GM18858 (cell line): ENCODE results near the gene SCNN1A.

Experiments
- ATAC-seq: cut with Tn5 transposase; IDR thresholded peaks from one replicate; pipeline ENCODE4 v1.9.1; 2021; ENCODE audit not compliant: unreplicated experiment

Gene SCNN1A

GRCh38 chr12:6384499-6385436, 9.4 kb upstream of the SCNN1A start:
- no peak for ATAC-seq

GRCh38 chr12:6383572-6384498, 8.5 kb upstream of the SCNN1A start, which contains the start of gene LTBR:
TSS of gene LTBR (plus strand) at chr12:6384162. CDS start at chr12:6384359, 197 bp downstream.
- ATAC-seq, result no peak

- ATAC-seq, result no peak
Measured at GRCh38 chr12:6382982-6383381, 7.6 kb upstream of the SCNN1A start.

- no peak for ATAC-seq
Measured at GRCh38 chr12:6382371-6382770, 7.0 kb upstream of the SCNN1A start.

GRCh38 chr12:6380141-6381121, 5.1 kb upstream of the SCNN1A start:
- no peak for ATAC-seq

GRCh38 chr12:6378709-6379472, 3.5 kb upstream of the SCNN1A start:
- no peak for ATAC-seq

- ATAC-seq, result no peak
Measured at GRCh38 chr12:6377667-6377994, 2.3 kb upstream of the SCNN1A start.

GRCh38 chr12:6376870-6377666, 1.7 kb upstream of the SCNN1A start:
- ATAC-seq, result no peak

- ATAC-seq, result no peak
Measured at GRCh38 chr12:6376079-6376869, 911 bp upstream of the SCNN1A start.

GRCh38 chr12:6374786-6375160, 590 bp downstream of the SCNN1A start:
- no peak for ATAC-seq

- no peak for ATAC-seq
Measured at GRCh38 chr12:6374028-6374785, 1.2 kb downstream of the SCNN1A start.

- ATAC-seq, result no peak
Measured at GRCh38 chr12:6373022-6373787, 2.2 kb downstream of the SCNN1A start.

GRCh38 chr12:6372403-6373003, 2.9 kb downstream of the SCNN1A start:
- no peak for ATAC-seq

- ATAC-seq, result no peak
Measured at GRCh38 chr12:6370994-6371754, 4.2 kb downstream of the SCNN1A start.

GRCh38 chr12:6370576-6370935, 4.8 kb downstream of the SCNN1A start:
- no peak for ATAC-seq
